ENCODE results near the gene ERH.

The ERH gene

DNA sequence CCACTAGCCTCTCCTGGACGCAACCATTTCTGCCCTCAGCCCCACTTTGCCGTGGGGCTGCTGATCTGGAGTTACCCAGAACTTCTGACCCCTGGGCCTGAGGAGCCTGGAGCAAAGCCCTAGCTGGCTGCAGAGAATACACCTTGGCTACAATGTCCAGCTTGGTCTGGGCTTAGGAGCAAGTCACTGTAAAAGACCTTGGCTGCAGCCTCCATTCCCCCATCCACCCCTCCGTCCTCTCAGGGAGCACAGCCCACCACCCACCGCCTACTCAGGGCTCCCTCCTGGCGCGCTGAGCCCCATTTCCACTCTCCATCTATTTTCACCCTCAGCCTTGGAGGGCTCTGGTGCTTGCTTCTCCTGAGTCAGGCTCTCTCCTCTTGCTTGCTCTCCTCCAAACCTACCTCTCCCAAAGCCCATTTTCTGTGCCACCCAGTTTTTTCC lies 42.9 kb downstream of the ERH start:
- DNase-seq, result no peak

DNA sequence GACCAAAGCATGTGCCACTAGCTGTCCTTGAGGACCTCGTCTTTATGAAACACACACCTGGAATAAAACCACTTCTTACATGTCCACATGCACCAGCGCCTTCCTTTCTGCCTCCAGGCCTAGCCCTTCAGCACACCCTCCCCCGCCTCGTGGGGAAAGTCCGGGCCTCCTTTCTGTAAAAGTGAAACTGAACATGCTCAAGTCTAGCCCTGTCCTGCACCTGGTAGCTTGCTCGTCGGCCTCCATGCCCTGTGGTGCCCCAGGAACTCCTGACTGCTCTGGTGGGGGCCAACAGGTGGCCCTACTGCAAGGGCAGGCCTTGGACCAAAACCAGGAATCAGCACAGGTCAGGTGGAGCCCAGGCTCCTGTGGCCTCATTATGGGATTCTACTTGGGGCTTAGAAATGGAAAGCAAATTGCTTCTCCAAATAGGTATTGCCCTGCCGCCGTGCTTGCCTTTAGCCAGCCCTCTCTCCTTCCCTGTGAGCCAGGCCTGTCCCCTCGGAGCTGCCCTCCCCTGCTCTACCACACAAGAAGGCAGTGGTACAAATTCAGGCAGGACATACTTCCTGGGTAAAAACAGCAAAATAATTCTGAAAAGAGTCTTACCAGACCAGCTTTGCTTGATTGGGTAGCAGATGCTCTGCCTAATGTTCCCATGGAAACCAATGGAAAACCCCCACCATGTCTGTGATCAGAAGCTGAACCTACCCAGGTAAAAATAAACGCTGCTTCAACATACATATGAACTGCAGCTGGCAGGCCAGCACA lies 43.5 kb downstream of the ERH start:
- peak; percentile 40 to 58 (median 48) for DNase-seq

DNA sequence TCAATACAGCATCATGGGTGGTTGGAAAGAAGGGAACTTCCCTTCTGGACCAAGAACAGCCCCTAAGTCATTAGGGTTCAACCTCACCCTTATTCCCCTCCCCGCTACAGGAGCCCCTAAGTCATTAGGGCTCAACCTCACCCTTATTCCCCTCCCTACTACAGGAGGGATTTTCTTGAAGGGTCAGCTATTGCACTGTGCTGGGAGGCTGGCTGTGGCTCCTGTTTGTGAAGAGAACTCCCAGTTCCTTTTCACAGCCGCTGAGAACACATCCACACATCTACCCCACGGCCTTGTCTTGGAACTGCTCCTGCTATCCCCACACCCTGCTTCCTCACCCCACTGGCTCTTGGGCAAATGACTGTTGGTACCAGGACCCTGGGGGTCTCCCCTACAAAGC lies 44.9 kb downstream of the ERH start:
- no peak for DNase-seq

DNA sequence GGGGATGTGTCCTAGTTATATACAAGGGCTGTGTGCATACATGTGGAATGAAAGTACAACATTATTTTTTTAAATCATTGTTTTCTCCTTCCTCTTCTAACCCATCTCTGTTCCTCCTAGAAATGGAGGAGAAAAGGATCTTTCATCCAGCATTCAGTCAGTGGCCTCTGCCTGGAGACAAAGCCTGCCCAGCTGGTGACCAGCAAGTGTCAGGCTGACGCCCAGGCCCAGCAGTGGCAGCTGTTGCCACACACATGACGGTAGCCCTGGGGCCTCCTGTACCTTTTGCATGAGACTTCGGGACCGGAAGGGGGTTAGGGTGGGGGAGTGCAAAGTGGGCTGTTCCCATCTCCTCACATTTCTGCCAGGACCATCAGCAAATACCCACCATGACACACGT lies 46.2 kb downstream of the ERH start:
- no peak for DNase-seq

DNA sequence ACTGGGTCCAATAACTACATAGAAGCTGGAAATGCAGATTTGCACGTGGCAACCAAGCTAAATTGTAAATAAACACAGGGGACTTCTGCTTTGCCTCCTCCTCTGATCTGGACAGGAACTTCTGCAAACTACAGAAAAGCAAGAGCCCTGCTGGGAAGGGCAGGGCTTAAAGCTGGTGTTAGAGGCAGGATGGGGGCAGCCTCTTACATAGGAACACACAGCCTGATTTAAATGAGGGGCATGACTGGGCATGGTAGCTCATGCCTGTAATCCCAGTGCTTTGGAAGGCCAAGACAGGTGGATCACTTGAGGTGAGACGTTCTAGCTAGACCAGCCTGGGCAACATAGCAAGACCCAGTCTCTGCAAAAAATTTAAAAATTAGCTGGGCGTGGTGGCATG lies 46.7 kb downstream of the ERH start:
- DNase-seq, result no peak

DNA sequence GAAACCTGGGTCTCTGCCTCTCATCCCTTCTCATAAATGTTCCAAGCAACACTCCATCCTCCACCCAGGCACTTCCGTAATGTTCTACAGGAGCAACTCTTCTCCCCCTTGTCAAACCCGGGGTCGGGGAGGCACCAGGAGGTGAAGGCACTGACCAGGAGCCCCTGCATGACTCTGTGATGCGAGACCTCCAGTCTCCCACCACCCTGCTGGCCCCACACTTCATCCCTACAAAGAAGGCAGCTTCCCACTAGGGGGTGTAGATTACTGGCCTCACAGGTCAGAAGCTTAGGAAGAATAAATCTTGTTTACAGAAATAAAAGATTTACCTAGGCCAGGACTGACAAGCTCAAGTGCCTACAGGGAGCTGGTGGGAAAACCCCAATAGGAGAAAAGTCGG lies 47.2 kb downstream of the ERH start:
- no peak for DNase-seq

DNA sequence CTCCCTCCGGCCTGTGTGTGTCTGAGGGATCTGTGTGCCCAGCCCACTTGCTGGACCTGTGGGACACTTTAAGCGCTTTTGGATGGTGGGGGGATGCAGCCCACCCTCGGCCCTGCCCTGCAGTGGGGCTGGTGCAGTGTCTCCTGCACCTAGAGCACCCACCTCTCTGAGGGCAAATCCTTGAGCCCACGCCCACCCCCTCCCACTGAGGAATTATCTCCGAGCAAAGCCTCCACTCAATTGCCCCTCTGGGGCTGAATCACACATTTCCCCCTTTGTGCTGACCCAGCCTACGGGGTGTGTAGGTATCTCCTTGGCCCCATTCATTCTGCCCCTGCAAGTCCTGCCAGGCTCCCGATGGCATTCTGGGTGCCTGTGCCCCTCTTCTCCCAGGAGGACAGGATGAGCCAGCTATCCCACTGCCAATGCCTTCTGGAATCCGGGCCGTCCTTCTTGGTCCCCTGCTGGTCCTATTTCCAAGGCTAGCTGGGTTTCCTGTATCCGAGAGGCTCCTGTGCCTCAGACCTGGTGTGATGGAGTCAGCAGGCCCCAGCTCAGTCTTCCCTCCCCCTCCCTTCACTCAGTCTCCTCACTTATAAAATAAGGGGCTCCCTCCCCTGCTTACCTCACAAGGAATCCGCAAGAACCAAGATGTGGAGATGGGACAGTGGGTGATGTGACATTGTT lies 48.9 kb downstream of the ERH start:
- DNase-seq, result no peak

DNA sequence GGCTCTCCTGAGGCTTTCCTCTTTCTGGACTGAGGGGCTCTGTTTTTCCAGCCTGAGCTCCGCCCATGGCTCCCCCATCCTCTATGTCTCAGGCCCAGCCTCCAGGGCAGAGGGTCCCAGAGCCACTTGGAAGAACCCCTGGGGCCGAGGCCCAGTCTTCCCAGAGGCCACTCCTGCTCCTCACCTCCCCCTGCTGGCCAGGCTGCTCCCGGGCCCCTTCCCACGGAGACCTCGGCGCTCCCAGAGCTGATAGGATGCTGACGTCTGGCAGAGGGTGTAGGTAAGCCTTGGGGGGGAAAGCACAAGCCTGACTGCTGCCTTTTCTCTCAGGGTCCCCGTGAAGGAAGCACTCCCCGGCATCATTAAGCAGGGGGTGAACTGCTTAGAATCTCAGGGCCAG lies 51.4 kb downstream of the ERH start:
- DNase-seq, result no peak

DNA sequence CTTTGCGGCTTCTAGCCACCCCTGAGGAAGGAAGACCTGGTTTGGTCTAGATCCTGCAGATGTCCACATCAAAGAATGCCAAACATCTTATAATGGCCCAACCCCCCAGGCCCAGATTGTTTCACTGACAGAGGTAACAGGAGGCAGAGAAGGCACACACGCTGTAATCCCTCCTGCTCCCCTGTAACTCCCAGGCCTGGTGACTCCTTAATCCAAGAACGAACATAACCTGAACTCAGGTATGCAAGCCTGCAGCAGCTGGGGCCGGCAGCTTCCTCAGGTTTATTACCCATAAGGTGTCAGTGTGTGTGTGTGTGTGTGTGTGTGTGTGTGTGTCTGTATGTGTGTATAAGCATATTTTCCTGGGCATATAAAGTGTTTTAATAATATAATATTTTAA lies 52.7 kb downstream of the ERH start:
- no peak for DNase-seq

DNA sequence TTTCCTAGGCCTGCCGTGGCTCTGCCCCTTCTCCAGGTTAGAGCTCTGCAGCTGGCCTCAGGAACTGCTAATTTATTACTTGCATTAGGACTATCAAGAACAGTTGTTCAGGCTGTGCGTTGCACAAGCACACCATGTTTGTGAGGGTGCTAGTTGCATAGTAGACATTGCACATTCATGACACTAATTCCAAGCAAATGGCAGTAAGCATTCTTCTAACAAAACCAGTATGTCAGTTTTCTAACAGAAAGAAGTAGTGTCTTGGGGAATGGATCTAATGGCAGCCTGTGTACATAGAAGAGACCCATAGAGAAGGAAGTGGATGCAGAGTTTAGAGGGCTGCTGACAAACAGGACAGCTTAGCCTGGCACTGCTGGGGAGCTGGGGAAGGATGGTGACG lies 53.9 kb downstream of the ERH start:
- no peak for DNase-seq

DNA sequence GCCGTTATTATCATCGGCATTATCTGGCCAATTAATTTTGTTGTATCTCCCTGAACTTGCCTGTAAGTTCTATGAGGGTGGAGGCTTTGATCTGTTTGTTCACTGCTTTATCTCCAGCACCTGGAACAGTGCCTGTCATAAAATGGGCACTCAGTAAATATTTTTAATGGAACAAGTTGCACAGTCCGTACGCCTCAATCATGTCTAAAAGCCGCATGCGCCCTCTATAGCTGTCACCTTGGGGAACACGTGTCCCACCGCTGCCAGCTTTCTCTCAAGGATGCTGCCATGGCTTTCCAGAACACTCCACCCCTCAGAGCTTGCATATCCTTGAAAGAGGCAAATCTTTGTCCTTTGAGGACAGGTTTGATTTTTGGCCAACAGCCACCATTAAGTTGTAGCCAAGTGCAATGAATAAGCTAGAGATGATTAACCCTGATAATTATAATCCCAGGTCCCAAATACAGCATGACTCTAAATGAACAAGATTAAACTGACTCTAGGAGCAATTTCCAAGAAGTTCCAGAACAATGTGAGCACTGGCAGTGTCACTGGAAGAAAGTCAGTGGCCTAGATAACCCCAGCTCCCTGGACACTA lies 55.1 kb downstream of the ERH start:
- DNase-seq, result no peak

DNA sequence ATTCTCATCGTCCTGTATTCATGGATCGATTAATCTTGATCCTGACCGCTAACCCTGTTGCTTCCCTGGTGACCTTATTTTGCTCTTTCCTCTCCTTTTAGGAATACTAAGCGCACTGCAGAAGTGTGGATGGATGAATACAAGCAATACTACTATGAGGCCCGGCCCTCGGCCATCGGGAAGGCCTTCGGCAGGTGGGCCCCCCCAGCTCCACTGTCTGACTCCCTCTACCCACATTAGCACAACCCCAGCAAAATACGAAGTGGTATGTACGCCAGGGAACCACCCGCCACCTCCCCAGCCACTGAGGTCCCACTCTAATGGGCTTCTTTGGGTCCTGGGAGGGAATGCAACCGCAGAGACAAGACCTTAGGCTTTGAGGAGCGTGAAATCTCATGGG lies 58.7 kb downstream of the ERH start:
- DNase-seq, result no peak

DNA sequence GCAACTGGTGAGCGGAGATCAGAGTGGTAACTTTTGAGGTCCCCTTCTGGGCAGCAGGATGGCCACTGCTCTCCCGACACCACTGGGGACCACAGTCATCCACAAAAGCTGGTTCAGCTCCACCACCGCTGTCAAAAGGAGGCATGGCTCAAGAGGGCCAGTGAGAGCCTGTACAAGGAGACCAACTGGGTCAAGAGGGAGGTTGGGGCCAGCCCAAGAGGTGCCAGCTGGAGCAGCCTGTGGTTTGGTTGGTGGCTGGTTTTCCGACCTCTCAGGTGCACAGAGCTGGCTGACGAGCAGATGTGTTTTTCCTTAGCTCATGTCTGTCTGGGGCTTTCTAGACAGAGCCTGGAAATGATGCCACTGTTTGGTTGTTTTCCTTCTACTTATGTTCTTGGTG lies 60.1 kb downstream of the ERH start:
- no peak for DNase-seq

DNA sequence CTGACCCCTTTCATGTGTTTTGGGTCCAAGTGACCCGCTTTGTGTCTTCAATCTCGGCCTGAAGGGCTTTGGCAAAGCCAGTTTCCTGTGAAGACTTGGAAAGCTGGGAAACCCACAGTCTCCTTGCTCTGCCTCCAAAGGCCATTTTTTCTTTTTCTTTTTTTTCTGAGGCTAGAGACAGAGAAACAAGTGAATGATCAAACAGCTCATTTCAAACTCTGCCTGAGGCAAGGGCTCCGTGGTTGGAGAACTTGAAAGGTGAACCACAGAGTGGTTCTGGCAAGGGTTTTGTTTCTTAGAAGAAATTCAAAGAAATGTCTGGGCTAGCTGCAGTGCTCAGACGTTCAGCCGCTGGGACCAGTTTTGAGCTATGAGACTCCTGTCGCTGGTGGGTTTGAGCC lies 62.7 kb downstream of the ERH start:
- no peak for DNase-seq

DNA sequence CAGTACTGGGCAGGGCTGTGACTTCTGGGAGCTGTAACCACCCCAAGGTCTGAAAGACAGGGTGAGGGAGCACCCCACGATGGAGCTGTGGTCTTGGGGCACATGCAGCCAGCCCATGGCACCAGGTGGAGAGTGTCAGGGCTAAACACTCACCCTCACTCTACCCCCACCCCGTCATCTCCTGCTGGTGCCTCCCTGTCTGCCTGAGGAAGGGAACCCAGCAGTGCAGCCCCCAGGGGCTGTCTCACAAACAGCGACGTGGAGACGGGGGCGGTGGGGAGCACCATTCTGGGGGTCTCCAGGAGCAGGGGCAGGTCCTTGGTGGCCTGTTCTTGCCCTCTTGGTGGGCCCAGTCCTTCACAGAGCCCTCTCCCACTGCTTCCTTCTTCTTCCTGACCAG lies 63.5 kb downstream of the ERH start:
- no peak for DNase-seq

DNA sequence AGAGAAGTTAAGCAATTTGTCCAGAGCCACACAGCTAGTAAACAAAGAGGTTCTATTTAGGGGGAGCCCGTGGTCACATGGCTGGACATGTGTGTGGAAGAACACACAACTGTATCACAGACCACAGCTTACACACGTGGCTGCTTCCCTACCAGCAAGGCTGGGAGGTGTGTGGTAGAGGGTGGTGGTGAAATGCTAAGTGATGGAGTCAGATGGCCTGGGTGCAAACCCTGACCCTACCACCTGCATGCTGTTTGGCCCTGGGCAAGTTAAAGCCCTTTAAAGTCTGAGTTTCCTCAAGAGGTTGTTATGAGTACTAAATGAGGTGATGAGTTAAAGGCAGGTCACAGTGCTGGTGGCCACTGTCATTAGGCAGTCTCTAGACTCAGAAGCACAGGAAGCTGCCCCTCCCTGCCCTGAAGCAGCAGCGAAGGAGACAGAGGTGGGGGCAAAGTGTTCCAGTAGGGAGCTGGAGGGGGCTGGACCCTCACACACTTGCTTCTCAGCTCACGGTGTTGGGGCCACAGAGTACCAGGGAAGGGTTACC lies 64.2 kb downstream of the ERH start:
- DNase-seq, result no peak

DNA sequence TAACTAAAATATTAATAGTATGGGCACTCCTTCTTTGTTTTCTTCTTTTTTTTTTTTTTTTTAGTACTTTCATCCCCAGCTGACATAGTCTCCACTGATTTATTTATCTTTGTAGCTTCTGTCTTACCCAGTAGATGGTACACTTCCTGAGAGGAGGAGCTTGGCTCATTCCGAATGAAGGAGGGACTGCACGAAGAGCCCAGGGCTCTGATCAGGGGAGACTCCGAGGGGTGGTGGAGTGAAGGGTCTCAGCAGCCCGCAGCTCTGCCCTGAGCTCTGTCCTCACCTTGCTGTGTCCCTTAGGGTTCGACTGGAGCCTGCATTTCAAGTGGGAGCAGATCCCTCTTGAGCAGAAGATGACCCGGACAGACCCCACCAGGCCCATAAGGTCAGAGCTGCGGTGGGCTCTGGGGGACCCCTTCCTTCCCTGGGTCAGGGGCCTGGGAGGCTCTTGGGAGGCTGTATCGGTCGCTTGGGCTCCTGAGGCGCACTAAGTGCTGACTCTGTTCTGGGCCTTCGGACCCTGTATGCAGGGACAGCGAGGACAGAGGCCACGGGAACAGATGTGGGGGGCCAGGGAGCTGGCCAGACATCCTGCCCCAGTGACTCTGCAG lies 65.2 kb downstream of the ERH start:
- DNase-seq, result no peak

DNA sequence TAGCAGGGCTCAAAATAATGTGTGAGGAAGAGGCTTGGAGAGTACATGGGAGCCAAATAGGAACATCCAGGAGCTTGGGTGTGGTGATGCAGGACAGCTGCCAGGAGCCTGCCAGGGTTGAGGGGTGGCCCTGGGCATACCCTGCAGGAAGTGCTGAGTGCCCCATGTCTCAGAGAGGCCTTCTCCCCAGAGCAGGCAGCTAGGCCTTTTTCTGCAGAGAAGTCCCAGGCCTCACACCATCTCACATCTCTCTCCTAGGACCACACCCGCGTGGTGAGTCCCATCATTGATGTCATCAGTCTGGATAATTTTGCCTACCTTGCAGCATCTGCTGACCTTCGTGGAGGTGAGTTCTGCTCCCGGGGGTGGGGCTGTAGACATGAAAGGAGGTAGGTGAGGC lies 66.9 kb downstream of the ERH start:
- DNase-seq, result no peak
